ENCODE results near the gene RAB27B.

The RAB27B gene

DNA sequence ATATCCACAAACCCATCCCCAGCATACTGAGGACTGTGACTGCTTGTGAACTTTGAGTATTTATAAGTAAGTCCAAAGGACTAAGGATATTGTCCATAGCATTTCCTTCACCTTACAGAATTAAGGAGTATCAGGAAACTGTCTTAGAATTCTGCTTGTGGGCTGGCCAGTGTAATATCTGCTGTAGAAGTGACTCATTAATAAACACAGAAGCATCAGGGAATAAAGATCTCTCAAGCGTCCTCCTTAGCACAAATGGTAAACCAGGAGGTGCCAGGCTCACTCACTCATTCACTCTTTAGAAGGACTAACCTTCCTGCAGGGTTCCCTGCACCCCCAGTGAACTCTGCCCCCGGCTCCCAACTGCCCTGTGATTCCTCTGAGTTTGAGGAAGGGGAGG lies 100.0 kb downstream of the RAB27B start:
- H3K36me3 ChIP-seq (ENCODE audit: control insufficient read depth, insufficient read depth, low read length), result no peaks in the 10 kb centered on the region
- no peak overlapping the region for H3K27ac ChIP-seq
- H3K4me1 ChIP-seq, result no peaks in the 10 kb centered on the region
- TF ChIP-seq, protein P1, sequence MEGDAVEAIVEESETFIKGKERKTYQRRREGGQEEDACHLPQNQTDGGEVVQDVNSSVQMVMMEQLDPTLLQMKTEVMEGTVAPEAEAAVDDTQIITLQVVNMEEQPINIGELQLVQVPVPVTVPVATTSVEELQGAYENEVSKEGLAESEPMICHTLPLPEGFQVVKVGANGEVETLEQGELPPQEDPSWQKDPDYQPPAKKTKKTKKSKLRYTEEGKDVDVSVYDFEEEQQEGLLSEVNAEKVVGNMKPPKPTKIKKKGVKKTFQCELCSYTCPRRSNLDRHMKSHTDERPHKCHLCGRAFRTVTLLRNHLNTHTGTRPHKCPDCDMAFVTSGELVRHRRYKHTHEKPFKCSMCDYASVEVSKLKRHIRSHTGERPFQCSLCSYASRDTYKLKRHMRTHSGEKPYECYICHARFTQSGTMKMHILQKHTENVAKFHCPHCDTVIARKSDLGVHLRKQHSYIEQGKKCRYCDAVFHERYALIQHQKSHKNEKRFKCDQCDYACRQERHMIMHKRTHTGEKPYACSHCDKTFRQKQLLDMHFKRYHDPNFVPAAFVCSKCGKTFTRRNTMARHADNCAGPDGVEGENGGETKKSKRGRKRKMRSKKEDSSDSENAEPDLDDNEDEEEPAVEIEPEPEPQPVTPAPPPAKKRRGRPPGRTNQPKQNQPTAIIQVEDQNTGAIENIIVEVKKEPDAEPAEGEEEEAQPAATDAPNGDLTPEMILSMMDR (IDR thresholded peaks at IDR 0.05), result no peak
- no peak overlapping the region for H3K4me3 ChIP-seq (ENCODE audit: low read depth, low read length)
- no peak overlapping the region for H3K9ac ChIP-seq
- H3K9me3 ChIP-seq (ENCODE audit: control insufficient read depth, low read length), result no peaks in the 10 kb centered on the region
- no peaks in the 10 kb centered on the region for H3K27me3 ChIP-seq (ENCODE audit: control insufficient read depth, insufficient read depth, low read length)
- H3K79me2 ChIP-seq, result no peaks in the 10 kb centered on the region
- no peak overlapping the region for H3K4me2 ChIP-seq (ENCODE audit: low read length)
- no peak overlapping the region for H2AFZ ChIP-seq

DNA sequence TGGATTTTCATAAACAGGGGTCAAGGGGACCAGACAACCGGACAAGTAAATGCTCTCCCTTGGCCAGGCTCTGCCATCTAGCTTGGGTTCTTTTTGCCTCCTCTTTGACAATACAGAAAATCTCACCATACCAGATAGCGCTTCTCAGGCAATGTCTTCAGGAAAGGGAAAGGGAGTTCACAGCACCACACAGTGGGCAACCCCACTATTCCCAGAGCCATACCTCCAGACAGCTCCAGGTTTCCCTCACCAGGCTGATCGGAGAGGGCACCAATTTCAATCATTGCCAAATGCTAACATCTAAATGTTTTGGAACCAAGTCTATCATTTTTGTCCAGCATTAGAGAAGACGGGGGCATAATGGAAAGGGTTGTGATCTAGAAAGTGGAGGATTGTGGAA lies 102.9 kb downstream of the RAB27B start:
- Histone ChIP-seq H3K27ac (no peak overlapping the region), H3K79me2 (no peaks in the 10 kb centered on the region), H2AFZ (no peak overlapping the region), H3K9me3 (ENCODE audit: control insufficient read depth, low read length) (no peaks in the 10 kb centered on the region), H3K4me1 (no peaks in the 10 kb centered on the region), H3K27me3 (ENCODE audit: control insufficient read depth, insufficient read depth, low read length) (no peaks in the 10 kb centered on the region), H3K4me2 (ENCODE audit: low read length) (no peak overlapping the region), H3K4me3 (ENCODE audit: low read depth, low read length) (no peak overlapping the region), H3K36me3 (ENCODE audit: control insufficient read depth, insufficient read depth, low read length) (no peaks in the 10 kb centered on the region), H3K9ac (no peak overlapping the region)
- TF ChIP-seq, protein P1 (IDR thresholded peaks at IDR 0.05), result no peak

DNA sequence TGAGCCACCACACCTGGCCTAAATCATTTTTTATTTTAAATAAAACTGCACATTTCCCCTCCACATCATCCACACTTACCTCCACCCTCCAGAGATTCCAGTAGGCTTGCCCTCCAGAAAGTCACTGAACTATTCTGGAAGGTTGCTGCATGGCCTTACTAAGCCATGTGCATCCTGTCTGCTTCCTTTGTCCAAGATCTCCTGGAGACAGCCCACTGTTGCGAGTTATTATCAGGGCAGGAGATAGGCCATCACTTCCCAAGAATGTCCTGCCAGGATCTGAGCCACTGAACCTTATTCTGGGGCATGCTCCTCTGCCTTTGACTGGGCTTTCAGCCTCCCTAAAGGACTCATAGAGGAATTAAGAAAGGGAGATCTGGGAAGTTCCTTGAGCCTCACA lies 104.2 kb downstream of the RAB27B start:
- H3K4me1 ChIP-seq, result no peaks in the 10 kb centered on the region
- no peaks in the 10 kb centered on the region for H3K9me3 ChIP-seq (ENCODE audit: control insufficient read depth, low read length)
- H3K27me3 ChIP-seq (ENCODE audit: control insufficient read depth, insufficient read depth, low read length), result no peaks in the 10 kb centered on the region
- no peak overlapping the region for H3K4me3 ChIP-seq (ENCODE audit: low read depth, low read length)
- H3K79me2 ChIP-seq, result no peaks in the 10 kb centered on the region
- no peak overlapping the region for H3K4me2 ChIP-seq (ENCODE audit: low read length)
- TF ChIP-seq, protein P1 (IDR thresholded peaks at IDR 0.05), result no peak
- no peak overlapping the region for H3K27ac ChIP-seq
- H2AFZ ChIP-seq, result no peak overlapping the region
- no peak overlapping the region for H3K9ac ChIP-seq
- H3K36me3 ChIP-seq (ENCODE audit: control insufficient read depth, insufficient read depth, low read length), result no peaks in the 10 kb centered on the region

DNA sequence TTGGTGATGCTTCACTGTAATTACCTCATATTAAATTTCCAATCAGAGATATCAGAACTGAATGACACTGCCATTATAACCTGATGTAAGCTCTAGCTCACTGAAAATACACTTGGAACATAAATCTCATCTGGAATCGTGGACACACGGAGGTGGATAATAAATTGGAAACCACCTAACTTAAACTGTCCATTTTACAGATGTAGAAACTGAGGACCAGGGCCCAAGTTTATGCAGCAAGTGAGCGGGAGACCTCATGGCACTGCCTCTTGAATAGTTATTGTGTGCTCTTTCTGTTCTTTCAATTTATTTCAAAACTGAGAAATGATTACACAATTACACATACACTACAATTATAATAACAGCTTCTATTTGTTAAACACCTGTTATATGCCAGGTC lies 110.2 kb downstream of the RAB27B start:
- Histone ChIP-seq H3K79me2 (no peaks in the 10 kb centered on the region), H3K4me3 (ENCODE audit: low read depth, low read length) (no peak overlapping the region), H3K4me2 (ENCODE audit: low read length) (no peak overlapping the region), H3K4me1 (no peaks in the 10 kb centered on the region), H3K27ac (no peak overlapping the region), H2AFZ (no peak overlapping the region), H3K36me3 (ENCODE audit: control insufficient read depth, insufficient read depth, low read length) (no peaks in the 10 kb centered on the region), H3K9ac (no peak overlapping the region), H3K9me3 (ENCODE audit: control insufficient read depth, low read length) (no peaks in the 10 kb centered on the region), H3K27me3 (ENCODE audit: control insufficient read depth, insufficient read depth, low read length) (no peaks in the 10 kb centered on the region)
- TF ChIP-seq, protein P1 (IDR thresholded peaks at IDR 0.05), result no peak

DNA sequence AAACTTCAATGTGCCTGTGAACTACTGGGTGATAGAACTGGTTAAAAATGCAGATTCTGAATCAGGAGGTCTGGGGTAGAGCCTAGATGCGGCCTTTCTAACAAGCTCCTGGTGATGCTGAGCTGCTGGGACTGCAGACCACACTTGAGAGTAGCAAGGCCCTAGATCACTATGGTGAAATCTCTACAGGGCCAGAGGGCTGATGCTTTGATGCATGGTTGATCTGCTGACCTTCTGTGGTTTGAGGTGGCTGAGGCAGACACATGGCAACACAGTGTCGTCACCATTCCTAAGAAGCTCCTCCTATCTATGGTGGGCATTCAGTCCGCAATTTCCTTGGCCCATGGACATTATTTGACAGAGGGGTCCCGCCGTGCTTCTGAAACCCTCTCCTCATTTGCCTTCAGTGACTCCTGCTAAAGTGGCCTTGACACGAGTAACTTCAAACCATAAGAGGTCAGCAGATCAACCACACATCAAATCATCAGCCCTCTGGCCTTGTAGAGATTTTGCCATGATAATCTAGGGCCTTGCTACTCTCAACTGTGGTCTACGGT lies 111.2 kb downstream of the RAB27B start:
- Histone ChIP-seq H2AFZ (no peak overlapping the region), H3K27ac (no peak overlapping the region), H3K4me1 (no peaks in the 10 kb centered on the region), H3K4me2 (ENCODE audit: low read length) (no peak overlapping the region), H3K79me2 (no peaks in the 10 kb centered on the region), H3K27me3 (ENCODE audit: control insufficient read depth, insufficient read depth, low read length) (no peaks in the 10 kb centered on the region), H3K9me3 (ENCODE audit: control insufficient read depth, low read length) (no peaks in the 10 kb centered on the region), H3K36me3 (ENCODE audit: control insufficient read depth, insufficient read depth, low read length) (no peaks in the 10 kb centered on the region), H3K9ac (no peak overlapping the region), H3K4me3 (ENCODE audit: low read depth, low read length) (no peak overlapping the region)
- TF ChIP-seq, protein P1 (IDR thresholded peaks at IDR 0.05), result no peak
